Activated naive CD4-positive, alpha-beta T cell treated with anti-CD3 and anti-CD28 coated beads, Interleukin-2, amount 50 U/mL, for 16 hours (primary cell): ENCODE measurements around the gene C1orf174.

ENCODE experiments used
- DNase-seq: peaks from one replicate; pipeline ENCODE4 v3.0.0-alpha.2; 2020

C1orf174 gene

DNA sequence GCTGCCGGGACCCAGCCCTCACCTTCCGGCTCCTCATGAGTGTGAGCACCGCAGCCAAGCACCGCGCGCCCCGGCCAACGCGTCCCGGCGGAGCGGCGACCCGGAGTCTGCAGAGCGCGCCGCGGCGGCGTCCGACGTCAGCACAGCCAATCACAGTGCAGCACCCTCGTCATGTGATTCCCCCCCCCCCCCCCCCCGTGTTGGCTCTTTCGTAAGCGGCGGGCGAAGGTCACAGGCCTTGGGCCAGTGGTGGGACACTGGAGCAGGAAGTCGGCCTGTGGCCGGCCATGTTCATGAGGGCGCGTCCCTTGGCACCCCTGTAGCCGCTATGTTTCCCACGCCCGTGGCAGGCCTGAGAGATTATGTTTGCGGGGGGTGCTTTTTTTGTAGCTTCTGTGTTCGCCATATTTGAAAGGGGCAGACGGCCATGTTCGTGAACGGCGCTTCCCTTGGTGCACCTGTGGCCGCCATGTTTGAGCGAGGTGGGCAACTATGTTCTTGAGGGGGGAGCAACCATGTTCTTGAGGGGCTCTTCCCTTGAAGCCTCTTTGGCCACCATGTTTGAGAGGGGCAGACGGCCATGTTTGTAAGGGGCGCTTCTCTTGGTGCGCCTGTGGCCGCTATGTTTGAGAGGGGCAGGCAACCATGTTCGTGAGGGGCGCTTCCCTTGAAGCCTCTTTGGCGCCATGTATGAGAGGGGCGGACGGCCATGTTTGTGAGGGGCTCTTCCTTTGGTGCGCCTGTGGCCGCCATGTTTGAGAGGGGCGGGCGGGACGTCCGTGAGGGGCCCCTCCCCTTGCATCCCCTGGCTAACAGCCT lies at the start of gene C1orf174:
Gene C1orf174 (minus strand): TSS at position 123 of the 819 bp plus-strand sequence. CDS start 86 bp downstream, at position 37.
- peak; percentile 94 for DNase-seq

DNA sequence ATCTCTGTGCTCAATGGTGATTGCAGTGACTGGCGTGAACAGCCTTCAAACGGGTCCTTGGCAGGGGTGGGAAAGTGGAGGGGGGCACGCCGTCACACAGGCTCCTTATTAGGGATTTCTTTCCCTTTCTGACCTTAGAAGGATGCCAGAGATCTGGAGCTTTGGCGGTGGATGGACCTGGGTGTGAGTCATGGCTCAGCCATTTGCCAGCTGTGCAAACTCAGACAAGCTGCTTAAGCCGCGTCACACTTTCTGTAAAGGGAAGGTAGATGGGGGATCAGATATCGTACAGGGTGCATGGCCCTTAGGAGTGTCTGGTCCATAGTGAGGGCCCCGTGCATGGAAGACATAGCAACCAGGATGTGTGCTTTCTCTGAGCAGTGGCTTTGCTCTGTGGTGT lies 48.3 kb upstream of the C1orf174 start:
- DNase-seq = no peak

DNA sequence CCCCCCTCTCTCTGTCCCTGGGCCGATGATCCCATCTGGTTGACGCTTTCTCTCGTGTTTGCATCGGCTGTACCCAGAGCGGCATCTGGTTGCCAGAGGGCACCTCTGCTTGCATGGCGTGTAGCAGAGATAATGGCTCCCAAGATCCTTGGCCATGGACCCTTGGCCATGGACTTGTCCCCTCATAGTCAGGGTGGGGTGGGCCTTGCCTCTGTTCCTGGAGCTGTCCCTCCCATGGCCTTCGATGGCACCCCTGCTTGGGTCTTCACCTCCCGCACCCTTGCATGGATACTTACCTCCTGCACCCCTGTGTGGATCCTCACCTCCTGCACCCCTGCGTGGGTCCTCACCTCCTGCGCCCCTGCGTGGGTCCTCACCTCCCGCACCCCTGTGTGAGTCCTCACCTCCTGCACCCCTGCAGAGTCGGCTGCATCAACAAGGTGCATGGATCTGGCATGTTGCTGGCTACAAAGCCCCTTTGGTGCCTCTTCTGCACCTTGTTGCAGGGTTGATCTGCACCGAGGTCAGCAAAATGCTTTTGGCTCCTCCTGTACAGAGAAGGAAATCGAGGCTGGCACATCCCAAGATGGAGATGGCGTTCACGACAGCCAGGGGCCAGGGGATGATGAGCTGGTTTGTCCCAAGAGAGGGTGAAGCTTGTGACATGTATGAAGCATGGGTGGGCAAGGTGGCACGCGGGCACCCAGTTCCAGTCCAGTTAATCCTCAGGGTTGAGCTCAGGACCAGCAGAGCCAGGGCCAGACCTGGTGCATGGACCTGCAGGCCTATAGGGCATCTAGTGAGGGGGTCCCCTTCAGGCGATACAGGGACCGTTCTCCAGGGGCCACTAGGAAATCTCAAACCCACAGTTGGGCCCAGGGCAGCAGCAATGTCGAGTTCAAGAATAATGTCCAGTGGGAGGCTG lies 46.1 kb upstream of the C1orf174 start:
- no peak for DNase-seq

DNA sequence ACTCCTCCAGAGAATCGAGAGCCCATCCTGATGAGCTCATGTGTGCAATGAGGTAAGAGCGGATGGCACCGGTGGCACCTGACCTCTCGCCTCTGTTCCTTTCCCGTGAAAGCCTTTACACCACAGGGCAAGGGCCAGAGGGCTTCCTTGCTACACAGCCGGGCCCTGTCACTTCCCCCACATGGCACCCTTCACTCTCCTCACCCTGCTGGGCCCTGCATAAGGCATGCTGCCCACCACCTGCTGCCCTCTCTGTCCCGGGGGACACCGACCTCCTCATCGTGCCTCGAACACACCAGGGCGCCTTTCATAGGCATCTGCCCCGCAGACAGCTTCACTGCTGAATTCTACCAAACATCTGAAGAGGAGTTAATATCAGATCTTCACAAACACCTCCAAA lies 45.1 kb upstream of the C1orf174 start:
- no peak for DNase-seq

DNA sequence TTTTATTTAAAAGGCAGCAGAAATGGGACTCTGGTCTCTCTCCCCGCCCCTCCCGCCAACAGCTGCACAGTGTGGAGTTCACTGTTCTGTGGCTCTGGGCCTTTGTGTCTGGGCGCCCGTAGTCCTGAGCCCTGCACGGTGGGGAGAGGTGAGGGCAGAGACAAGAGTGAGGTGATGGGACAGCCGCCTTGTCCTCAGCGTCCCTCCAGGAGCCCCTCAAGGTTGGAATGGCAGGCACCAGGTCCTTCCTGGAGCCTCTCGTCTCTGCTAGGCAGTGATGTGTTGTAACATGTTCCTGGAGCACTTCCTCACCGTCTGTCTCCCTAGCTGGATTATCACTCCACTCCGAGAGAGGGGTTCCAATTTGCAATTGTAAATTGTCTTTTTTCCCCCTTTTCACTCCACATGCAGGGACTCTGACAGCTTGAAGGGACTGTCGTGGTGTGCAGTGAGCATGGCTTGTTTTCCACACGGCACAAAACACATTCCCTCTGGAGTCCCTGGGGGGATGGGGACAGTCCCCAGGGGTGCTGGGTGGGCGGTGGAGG lies 44.6 kb upstream of the C1orf174 start:
- DNase-seq = no peak

DNA sequence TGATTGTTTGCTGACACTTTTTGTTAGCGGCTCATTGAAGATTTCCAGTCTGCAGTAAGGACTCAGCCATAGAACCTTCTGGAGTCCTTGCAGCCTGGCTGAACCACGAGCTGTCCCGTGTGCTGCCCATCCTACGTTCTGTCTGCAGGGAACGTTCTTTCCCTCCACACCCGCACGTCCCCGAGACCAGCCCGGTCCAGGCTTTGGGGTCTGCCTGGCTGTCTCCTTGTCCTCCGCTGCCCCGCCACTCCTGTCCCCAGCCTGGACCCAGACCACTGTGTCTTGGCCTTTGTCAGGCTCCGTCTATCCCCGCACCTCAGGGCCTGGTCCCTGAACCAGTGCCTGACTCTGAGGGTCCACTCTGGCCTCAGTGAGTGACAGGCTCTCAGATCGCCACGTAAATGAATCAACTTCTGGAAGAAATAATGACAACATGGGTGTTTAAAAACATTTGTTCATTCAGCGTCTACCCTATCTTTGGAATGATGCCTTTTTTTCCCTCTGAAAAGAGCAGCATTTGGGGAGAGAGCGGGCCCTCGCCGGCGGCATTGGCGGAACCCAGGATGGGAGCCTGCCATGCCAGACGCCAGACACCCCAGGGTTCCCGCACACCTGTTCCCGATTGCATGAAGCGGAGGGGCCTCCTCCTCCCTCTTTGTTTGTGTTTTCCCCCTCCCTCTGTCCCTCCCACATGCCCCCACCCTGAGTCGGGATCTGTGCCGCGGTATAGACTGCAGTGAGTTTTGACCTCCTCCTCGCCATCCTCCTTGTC lies 43.9 kb upstream of the C1orf174 start:
- DNase-seq = no peak

DNA sequence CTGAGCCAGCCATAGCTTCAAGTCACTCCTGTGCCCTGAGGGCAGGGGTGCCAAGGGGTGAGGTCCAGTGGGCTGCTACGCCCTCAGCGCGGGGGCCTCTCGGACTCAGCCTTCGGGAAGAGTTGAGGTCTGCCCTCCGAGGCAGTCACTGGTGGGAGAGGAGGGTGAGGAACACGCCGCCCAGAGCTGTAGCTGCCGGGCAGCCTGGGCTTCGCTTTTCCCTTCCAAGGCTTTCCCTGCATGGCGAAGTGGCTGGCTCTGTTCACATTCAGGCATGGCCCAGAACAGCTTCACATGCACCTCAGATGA lies 43.0 kb upstream of the C1orf174 start:
- no peak for DNase-seq

DNA sequence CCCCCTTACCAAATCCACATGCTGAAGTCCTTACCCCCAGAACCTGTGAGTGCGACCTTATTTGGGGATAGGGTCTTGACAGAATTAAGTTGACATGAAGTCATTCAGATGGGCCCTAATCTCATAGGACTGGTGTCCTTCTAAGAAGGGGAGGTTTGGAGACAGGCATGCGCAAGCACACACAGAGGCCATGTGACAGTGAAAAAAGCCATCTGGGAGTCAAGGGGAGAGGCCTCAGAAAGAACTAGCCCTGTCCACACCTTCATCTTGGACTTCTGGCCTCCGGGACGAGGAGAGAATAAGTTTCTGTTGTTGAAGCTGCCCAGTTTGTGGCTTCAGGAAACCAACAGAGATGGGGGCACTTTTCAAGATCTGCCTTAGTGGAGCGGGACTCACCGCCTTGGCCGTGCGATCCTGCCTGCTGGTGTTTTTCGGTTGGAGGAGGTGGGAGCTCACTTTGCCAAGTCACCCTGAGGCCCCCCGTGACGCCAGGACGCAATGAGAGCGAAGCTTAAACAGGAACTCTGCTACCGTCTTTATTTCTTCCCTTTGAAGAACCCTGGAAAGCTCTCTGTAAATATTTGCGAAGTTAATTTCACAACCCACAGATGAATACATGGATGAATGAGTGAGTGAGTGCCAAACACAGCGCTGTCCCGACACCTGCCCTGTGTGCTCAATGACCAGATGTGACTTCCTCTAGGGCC lies 42.5 kb upstream of the C1orf174 start:
- DNase-seq = no peak

DNA sequence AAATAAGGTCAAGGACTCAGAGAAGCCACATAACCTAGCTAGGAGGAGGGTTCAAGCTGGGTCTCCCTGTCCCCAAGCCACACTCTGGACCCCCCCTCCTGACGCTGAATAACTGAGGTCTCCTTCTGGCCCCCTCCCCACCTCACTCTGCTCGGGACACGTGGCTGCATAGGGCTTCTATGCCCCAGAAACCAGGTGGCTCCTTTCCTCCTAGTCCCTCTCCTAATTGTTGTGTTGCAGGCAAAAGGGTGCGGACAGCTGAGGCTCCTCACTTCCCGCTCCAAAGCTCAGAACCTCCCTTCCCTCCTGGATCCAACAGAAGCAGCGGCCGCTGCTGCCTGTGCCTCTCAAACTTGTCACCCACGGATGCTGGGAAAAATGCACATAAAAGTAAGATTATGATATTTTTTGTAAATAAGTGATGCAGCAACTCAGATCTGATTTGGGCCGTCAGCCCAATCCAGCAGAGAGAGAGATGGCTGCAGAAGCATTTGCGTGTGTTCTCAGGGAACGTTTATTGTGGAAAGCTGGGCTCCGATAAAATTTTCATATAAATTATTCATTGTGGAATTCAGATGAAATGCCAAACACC lies 40.8 kb upstream of the C1orf174 start:
- no peak for DNase-seq

DNA sequence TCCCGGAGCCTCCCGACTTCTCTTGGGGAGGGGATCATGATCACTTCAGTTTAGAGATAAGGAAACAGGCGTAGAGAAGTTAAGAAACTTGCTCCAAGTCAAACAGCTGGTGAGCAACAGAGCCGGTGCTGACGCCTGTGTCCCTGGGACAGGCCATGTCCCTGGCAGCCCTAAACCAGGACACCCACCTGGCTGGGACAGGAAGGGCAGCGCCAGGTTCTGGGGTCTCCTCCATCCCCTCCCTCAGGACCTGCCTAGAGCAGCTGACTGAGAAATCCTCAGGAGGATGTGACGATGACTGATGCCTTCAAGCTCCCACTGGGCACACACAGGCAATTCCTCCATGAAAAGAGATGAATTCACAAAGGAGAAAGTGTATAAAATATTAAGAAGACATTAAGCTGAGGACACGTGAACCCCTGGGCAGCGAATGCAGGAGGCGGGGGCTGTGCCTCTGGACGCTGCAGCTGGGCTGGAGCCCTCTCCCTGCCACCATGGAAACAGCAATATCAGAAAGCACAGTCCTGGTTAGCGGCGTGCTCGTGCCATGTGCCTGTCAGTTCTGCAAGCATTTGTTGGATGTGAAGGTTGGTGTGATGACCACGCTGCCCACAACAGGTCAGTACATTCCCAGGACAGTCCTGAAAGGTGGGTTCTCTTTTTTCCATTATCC lies 40.1 kb upstream of the C1orf174 start:
- DNase-seq = no peak

DNA sequence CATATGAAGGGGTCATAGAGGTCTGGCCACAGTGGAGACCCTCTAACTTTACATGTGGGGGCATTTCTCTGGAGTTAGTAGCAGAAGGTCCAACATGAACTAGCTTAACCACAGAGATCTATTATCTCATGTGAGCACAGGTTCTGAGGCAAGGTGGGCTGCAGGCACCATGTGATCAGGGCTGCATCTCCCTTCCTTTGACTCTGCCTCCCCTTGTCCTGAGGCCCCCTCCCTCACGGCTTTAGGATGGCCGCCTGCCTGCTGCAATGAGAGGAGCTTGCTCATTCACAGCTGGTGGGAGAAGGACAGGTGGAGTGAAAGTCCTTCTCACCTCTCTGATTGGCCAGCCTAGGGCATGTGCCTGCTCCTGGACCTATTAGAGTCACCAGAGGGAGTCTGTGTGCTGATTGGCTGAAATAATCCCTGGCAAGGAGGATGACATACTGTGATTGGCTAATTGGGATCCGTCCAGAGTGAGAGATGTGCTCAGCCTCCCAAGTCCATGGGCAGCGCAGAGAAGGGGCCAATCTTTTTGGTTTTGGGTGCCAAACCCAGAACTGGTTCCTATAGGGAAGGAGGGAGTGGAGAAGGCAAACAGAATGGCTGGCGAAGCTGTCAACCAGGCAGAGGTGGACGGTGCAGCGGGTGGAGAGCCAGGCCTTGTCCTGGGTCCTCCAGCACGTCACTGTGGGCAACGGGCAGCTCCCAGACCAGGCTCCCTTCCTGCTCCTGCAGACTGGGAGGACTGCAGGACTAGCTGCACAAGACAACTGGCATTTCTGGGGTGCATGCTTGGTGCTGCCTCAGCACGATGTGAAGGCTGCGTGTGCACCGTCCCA lies 39.4 kb upstream of the C1orf174 start:
- DNase-seq = no peak

DNA sequence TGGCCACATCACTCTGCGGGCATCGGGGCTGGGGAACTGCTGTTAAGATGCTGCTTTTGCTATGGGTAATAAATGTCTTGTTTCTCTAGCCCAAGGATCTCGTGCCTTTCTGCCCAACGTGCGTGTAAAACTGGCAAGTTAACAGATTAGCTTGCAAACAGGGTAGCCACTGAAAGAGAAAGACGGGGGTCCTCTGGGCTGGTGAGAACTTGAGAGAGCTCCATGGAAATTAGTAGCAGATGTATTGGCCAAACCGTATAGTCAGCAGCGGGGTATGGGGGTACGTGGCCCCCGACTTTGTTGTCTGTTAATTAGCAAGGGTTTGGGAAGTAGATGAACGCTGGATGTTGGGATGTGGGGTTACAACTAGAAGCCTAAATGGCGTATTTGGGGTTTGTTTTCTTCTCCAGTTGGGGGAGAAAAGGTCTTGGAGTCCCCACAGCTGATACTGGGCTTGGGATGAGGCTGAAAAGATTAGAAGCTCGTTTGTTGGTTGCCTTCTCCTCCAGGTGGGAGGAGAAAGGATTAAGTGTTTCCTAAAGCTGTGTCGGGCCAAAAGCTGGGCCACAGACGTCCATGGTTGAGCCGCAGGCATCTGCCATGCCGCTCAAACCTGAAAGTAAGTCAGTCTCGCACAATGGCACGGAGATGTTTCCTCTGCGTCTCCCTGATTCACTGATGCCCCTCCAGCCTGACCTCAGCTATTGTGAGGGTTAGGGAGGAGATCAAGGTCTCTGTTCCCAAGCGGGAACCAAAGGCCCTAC lies 32.3 kb upstream of the C1orf174 start:
- DNase-seq = no peak

DNA sequence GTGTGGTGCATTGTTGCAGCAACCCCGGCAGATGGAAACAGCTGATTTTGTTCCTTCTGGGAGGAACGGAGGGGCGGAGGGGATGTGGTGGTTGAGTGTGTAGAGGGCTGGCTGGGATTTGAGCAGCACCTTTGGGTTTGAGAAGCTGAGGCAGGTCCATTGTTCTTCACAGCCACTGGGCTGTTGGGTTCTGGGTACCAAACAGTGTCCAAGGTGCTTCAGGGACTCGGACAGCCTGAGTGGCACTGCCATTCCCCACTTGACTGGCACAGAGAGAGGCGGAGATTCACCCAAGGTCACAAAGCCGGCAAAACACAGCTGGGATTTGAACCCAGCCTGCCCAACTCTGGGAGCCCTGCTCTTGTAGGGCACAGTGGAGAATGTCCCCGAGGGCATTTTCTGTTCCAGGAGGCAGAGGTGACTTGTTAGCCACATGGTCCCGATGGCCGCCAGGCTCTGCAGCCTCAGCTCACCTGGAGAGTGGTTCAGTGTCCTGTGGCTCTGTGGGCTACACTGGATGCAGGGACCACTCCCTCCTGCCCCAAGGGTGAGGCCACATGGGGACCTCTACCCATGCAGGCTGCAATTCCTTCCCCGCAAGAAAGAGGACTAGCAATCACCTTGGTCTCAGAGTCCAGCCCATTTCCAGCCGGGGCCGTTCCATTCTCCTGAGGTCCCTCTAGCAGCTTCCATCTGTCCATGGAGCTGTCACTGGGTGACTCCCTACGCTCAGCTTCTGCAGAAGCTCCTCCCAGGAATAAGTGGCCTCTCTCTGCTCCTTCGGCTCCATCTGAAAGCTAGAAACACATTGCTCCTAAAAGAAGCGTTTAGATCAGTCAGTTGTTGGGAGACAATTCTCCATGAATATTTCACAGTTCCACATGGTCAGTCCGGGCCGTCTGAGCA lies 31.2 kb upstream of the C1orf174 start:
- DNase-seq = no peak

DNA sequence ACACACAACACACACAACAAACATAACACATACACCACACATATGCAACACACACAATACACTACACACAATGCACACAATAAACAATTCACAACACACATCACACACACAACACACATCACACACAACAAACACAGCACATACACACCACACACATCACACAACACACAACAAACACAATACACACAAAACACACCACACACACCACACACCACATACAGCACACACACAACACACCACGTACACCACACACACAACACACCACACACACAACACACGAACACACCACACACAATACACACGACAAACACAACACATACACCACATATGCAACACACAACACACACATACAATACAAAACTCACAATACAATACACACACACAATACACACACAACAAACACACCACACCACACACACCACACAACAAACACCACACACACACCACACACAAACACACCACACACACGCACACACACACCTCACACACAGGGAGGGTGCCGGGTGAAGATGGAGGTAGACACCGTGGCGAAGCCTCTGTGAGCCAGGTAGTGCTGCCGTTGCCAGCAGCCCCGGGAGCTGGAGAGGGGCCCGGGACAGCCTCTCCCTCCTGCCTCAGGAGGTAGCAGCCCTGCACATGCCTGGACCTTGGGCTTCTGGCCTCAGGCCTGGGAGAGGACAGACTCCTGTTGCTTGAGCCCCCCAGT lies 30.4 kb upstream of the C1orf174 start:
- no peak for DNase-seq

DNA sequence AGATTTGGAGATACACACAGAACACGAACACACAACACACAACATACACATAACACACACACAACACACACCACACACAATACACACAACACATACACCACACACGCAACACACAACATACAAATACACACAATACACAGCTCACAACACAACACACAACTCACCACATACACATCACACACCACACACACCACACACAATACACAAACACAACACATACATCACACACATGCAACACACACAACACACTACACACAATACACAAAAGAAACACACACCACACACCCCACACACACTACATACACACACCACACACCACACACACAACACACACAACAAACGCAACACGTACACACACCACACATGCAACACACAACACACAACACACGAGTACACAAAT lies 29.1 kb upstream of the C1orf174 start:
- no peak for DNase-seq

DNA sequence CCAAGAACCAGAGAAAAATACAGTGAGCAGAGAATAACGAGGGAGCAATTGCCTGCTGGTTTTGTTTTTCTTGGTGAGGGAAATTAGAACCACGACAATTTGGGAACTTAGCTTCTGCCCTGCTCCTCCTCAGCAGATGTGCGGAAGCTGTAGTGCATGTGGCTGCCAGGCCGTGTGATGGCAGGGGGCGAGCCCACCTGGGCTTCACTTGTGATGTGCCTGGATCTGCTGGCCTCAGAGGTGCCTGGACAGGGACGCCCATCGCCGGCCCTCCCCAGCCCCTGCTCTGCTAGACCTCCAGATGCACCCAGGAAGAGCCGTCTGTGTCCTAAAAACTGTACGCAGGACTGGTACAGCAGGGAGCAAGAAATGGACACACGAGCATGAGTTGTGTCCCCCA lies 28.5 kb upstream of the C1orf174 start:
- no peak for DNase-seq

DNA sequence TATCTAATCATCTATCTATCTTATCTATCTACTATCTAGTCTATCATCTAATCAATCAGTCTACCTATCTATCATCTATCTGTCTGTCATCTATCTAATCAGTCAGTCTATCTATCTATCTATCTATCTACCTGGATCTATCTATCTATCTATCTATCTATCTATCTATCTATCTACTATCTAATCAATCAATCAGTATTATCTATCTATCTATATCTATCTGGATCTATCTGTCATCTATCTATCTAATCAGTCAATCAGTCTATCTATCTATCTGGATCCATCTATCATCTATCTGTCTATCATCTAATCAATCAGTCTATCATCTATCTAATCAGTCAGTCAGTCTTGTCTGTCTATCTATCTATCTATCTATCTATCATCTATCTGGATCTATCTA lies 26.9 kb upstream of the C1orf174 start:
- DNase-seq = no peak

DNA sequence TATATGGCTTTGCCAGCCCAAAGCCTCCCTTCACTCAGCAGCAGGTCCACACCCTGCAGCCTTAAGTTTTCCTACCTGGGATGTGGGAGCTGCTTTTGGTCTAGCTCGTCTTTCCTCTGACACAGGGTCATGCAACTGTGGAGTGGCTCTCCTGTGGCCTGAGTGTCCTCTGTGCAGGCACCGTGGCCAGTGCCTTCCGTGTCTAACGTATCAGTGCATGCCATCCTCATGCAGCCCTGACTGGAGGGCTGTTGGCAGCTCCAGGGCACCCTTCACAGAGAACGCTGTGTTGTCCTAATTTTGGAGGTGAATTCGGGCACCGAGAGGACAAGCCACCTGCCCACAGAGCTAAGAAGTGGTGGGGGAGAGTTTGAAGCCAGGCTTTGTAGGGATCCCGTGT lies 25.7 kb upstream of the C1orf174 start:
- no peak for DNase-seq
